ENCODE data around the gene POLR2E.

DNA sequence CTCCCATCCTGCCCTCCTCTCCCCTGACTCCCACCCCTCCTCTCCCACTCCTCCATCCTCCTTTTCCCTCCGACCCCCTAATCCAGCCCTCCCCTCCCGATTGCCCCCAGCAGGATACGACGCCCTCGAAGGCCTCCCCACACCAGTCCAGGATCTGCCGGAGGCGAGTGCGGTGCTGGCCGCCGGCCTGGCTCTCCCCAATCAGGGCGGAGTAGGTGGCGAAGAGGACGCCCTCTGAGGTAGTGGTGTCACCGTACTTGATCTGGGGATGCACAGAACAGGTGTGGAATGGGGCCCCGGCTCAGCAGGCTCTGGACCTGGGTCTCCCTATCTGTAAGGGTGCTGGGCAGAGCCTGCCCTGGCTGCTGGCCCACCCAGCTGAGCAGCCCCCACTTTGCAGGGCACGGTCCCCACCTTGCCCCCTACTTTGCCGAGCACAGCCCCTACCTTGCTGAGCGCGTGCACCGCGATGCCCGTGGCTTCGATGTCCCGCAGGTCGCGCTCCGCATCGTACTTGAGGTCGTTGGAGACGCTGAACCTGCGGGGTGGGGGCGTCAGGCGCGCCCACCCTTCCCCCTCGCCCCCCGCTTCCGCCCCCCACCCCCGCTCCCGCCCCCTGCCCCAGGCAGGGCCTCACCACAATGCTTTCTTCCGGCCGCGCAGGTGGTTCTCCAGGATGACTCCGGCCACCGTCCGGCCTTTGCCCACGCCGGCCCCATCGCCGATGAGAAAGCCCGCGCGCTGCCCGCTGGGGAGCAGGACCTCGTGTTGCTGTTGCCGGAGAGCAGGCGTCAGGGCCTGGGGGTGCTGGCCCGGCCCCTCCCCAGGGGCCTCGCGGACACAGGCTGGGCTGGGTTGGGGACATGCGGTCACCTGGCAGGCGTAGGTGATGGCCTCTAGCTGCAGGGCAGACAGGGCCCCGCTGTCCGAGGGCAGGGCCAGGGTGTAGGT, 27.1 kb upstream of the POLR2E start:
- no peak for TF ChIP-seq CTCF (IDR thresholded peaks at IDR 0.05; ENCODE audit: low read depth, low read length, poor library complexity, severe bottlenecking)
- no peak for TF ChIP-seq EZH2phosphoT487 (IDR thresholded peaks at IDR 0.05; ENCODE audit: borderline replicate concordance, low read length)
